Measurements from ENCODE around the gene KCNJ11.

The KCNJ11 gene

DNA sequence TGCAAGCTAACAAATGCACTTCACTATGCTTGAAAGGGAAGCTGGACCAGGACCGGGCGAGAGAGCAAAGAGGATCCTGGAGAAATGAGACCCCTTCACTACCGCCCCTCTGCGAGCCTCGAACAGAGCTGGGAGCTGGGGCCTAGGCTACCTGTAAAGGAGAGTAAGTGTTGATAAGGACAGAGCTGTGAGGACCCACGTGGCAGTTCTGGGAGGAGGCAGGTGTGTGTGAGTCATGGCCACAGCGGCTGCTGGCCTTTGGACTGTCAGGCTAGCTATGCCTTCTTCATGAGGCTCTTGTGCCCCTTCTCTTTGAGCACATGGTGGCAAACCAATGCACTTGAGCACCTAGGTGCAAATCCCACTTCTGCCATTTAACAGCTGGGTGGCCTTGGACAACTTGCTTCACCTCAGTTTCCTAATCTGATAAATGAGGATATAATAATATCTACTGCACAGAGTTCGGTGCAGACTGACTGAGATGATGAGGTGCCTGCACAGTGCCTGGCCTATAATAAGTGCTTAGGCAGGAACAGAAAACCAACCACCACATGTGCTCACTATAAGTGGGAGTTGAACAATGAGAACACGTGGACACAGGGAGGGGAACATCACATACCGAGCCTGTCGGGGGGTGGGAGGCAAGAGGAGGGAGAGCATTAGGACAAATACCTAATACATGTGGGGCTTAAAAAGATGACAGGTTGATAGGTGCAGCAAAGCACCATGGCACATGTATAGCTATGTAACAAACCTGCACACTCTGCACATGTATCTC is 35.3 kb upstream of the KCNJ11 start:
- TF ChIP-seq, protein P1, sequence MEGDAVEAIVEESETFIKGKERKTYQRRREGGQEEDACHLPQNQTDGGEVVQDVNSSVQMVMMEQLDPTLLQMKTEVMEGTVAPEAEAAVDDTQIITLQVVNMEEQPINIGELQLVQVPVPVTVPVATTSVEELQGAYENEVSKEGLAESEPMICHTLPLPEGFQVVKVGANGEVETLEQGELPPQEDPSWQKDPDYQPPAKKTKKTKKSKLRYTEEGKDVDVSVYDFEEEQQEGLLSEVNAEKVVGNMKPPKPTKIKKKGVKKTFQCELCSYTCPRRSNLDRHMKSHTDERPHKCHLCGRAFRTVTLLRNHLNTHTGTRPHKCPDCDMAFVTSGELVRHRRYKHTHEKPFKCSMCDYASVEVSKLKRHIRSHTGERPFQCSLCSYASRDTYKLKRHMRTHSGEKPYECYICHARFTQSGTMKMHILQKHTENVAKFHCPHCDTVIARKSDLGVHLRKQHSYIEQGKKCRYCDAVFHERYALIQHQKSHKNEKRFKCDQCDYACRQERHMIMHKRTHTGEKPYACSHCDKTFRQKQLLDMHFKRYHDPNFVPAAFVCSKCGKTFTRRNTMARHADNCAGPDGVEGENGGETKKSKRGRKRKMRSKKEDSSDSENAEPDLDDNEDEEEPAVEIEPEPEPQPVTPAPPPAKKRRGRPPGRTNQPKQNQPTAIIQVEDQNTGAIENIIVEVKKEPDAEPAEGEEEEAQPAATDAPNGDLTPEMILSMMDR (IDR thresholded peaks at IDR 0.05): no peak

DNA sequence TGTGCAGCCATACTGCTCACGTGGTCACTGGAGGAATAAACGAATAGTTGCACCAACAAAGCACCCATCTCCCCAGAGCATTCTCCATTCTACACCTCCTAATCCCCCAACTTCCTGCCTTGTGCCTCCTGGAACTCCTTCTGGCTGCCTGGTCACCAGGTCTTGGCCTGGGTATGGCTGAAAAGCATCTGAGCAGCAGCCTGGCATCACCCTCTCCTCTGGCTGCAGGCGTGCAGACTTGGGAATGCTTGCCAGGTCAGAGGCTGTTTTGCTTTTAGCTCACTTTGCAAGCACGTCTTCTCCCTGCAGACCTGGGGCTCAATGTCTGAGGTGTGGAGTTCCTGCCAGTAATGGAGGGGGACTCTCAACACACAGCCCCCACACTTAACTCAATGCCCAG is 33.3 kb upstream of the KCNJ11 start:
- TF ChIP-seq, protein P1 (IDR thresholded peaks at IDR 0.05): no peak

DNA sequence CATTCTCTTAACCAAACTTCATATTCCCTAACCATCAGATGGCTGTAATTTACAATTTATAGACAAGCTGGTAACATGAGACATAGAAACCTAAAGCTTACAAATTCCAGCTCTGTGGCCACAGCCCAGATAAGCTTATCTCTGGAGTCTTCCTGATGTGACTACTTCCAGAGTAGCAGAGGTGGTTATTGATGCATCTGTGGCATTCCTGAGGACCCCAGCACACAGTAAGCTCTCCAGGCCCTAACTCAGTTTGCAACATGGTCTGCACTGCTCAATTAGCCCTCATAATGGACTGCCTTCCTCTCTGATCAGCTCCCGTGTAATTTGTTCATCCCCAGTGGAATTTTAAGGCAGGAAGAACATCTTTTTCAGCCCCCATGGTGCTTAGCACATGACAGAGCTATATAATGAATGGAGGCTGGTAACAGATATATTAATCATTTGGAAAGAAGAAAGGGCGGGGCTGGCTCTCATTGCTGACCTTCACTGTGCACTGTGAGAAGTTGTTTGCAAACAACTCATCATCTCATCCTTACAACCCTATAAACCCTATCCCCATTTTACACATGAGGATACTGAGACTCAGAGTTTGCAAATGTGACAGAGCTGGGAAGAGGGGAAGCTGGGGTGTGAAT is 30.1 kb upstream of the KCNJ11 start:
- TF ChIP-seq, protein P1 (IDR thresholded peaks at IDR 0.05): no peak

DNA sequence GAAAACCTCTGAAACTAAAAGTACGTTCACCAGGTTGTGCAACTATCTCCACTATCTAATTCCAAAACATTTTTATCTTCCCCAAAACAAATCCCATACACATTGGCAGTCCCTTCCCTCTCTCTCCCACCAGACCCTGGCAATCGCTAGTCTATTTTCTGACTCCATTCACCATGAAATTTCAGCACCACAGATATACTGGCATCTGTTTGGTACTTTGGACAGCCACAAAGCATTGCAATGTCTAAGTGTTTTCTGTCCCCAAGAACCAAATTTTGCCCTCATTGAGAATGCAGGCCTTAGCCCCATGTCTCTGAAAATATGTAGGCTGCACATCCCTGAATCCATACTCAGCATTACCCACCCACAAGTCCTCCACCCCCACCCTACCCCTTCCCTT is 28.0 kb upstream of the KCNJ11 start:
- TF ChIP-seq, protein P1 (IDR thresholded peaks at IDR 0.05): no peak

DNA sequence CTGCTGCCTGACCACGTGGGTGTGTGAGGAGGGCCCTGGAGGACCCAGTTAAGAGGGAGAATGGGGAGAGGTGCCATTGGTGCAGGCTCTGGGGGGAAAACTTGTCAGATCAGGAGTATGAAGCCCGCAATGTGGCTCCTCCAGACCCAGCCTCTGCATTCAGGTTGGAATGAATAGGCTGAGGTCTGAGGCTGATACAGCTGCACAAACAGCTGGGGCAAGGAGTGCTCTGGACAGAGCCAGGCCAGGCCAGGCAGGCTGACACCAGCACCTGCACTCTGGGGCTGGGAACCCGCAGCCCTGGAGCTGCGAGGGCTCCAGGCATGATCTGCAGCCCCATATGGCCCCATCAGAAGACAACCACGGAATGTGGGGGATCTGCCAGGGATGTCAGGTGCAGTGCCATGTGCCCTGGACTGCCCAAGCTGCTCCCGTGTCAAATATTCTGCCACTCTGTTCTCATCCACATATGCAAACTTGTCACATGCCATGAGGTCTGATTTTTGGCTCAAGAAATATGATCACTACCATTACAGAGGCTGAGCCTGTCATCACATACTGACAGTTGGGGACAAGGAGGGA is 27.2 kb upstream of the KCNJ11 start:
- TF ChIP-seq, protein P1 (IDR thresholded peaks at IDR 0.05): no peak

DNA sequence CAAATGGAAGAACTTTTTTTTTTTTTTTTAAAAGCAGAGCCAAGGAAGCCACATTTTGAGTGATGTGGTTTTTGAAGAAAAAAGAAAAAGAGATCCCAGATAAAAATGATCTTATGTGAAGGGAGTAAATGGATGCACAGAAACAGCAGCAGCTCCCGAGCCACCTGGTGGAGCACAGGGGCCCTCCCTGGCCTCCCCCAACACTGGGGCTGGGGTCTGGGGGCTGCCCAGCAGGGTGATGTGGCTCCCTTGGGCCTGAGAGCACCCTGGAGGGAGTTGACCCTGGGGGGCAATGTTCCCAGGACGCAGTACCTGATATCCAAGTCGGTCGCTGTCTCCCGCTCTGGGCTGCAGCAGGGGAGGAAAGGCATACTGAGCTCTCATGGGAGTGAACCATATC is 26.5 kb upstream of the KCNJ11 start:
- TF ChIP-seq, protein P1 (IDR thresholded peaks at IDR 0.05): no peak

DNA sequence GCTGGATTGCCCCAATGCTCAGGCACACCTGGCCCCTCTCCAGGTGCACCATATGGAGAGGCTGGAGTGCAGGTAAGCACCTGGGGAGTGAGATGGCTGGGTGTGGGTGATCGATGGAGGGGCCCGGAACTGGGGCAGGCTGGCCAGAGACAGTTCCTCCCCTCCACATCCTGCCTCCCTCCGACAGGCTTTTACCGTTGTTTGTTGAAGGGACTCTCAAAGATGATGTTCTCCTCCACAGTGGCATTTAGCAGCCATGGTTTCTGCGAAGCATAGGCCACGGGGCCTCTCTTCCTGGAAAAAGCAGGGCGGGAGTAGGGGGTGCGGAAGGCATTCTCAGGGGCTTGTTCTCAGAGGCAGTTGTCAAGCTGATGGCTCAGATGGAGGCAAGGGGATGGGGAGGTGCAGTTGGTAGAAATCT is 25.9 kb upstream of the KCNJ11 start:
- TF ChIP-seq, protein P1 (IDR thresholded peaks at IDR 0.05): no peak
